GM12878 (cell line): ENCODE measurements around the gene ZNF783. TPM values are rescaled to one million over a fixed set of nuclear protein-coding genes. Genes with fewer than 3 reads are reported as not detected.

ENCODE experiments used
- ATAC-seq: fragments of 200-7000 bp; cut with Tn5 transposase; 3 replicates; pipeline ENCODE4 v1.9.1; 2020; ENCODE audit warnings: mild to moderate bottlenecking, moderate library complexity
- BruUV-seq: library from RNA; stranded (reverse); fragments of 400-500 nt; replicated peaks from 2 replicates; lab custom pipeline; 2021; lab: Mats Ljungman, UMichigan
- CTCF ChIA-PET: fragments of 300-600 bp; sonication (Branson Sonifier 250); formaldehyde crosslinking; extraction: SDS; loops from one replicate; lab custom pipeline; 2021; ENCODE audit warnings: inconsistent platforms; lab: Yijun Ruan, JAX
- POLR2A ChIA-PET: fragments of 350-600 bp; formaldehyde crosslinking; extraction: SDS; loops from one replicate; lab custom pipeline; 2021; ENCODE audit warnings: inconsistent platforms; lab: Charles Lee
- RAD21 ChIA-PET: fragments of 300-600 bp; sonication (Branson Sonifier 250); formaldehyde crosslinking; loops from one replicate; lab custom pipeline; 2023; ENCODE audit warnings: antibody characterized with exemption; ENCODE audit not compliant: unreplicated experiment; lab: Charles Lee
- SMC1A ChIA-PET: fragments of 300-600 bp; sonication (Branson Sonifier 250); formaldehyde crosslinking; loops from one replicate; lab custom pipeline; 2023; ENCODE audit not compliant: unreplicated experiment, uncharacterized antibody; lab: Charles Lee
- DNase-seq: peaks from one replicate; pipeline ENCODE4 v3.0.0-alpha.2; 2011; ENCODE audit warnings: low read depth, low spot score
- FAIRE-seq: peaks from 3 replicates; lab custom pipeline; 2011; peaks lifted over from hg19 to GRCh38; lab: Jason Lieb, UNC
- H2AFZ ChIP-seq: 2 replicates; pipeline ENCODE4 v1.6.0; 2011; ENCODE audit warnings: low read depth, low read length, control low read depth; ENCODE audit not compliant: control insufficient read depth
- H3K27ac ChIP-seq: 2 replicates; pipeline ENCODE4 v1.5.1; 2011; ENCODE audit warnings: control low read depth; ENCODE audit not compliant: control insufficient read depth, insufficient read depth
- H3K27me3 ChIP-seq, 2 experiments: replicated peaks in 1 of 2; 2 replicates each; pipeline versions ENCODE4 v1.6.0 to v1.6.1; 2011; ENCODE audit warnings: low read length in 1 of 2; ENCODE audit not compliant: control insufficient read depth in 2 of 2, insufficient read depth in 2 of 2
- H3K36me3 ChIP-seq, 2 experiments: 2 replicates each; pipeline ENCODE4 v1.5.1; 2011; ENCODE audit warnings: low read length in 1 of 2; ENCODE audit not compliant: control insufficient read depth in 2 of 2, insufficient read depth in 2 of 2
- H3K4me1 ChIP-seq: 2 replicates; pipeline ENCODE4 v1.6.1; 2011; ENCODE audit warnings: mild to moderate bottlenecking, low read length, moderate library complexity, mixed read lengths; ENCODE audit not compliant: control insufficient read depth, insufficient read depth
- H3K4me2 ChIP-seq: 2 replicates; pipeline ENCODE4 v1.6.0; 2011; ENCODE audit warnings: control low read depth; ENCODE audit not compliant: control insufficient read depth, insufficient read depth
- H3K4me3 ChIP-seq: fragments of 200-600 bp; sonication (generic); 2 replicates; pipeline ENCODE4 v1.5.1; 2016
- H3K79me2 ChIP-seq: 2 replicates; pipeline ENCODE4 v1.6.0; 2011; ENCODE audit warnings: low read length; ENCODE audit not compliant: control insufficient read depth, insufficient read depth
- H3K9ac ChIP-seq: 2 replicates; pipeline ENCODE4 v1.8.0; 2011; ENCODE audit warnings: low read length, control low read depth, mixed read lengths; ENCODE audit not compliant: control insufficient read depth, insufficient read depth
- H3K9me3 ChIP-seq: replicated peaks from 3 replicates; pipeline ENCODE4 v1.5.1; 2011; ENCODE audit warnings: mild to moderate bottlenecking, low read length; ENCODE audit not compliant: control insufficient read depth, insufficient read depth
- H4K20me1 ChIP-seq: 2 replicates; pipeline ENCODE4 v1.6.0; 2011; ENCODE audit not compliant: control insufficient read depth, insufficient read depth
- BMI1 ChIP-seq: fragments of 450-650 bp; IDR thresholded peaks from 2 replicates; pipeline ENCODE4 v1.6.1; 2016; ENCODE audit warnings: mild to moderate bottlenecking, moderate library complexity, borderline replicate concordance
- CHD1 ChIP-seq: IDR thresholded peaks from 2 replicates; pipeline ENCODE4 v1.6.1; 2012; ENCODE audit warnings: low read depth, low read length, improper control_type of control experiment
- HCFC1 ChIP-seq: fragments of 150-350 bp; IDR thresholded peaks from 2 replicates; pipeline ENCODE4 v1.6.1; 2014; ENCODE audit warnings: low read length
- IRF5 ChIP-seq: fragments of 450-650 bp; IDR thresholded peaks from 2 replicates; pipeline ENCODE4 v1.6.1; 2017; ENCODE audit warnings: borderline replicate concordance
- NKRF ChIP-seq: fragments of 450-650 bp; conservative IDR thresholded peaks from 2 replicates; pipeline ENCODE4 v1.6.1; 2017; ENCODE audit warnings: mild to moderate bottlenecking, moderate library complexity
- NR2C1 ChIP-seq: fragments of 450-650 bp; IDR thresholded peaks from 2 replicates; pipeline ENCODE4 v1.6.1; 2017; ENCODE audit warnings: antibody characterized with exemption, mild to moderate bottlenecking, moderate library complexity
- ZBED1 ChIP-seq: IDR thresholded peaks from 2 replicates; pipeline ENCODE4 v1.6.1; 2016; ENCODE audit warnings: borderline replicate concordance
- in situ Hi-C: fragments of 300-500 bp; cut with MboI; formaldehyde crosslinking; loops from 9 replicates; pipeline ENCODE4 v1.14.3; 2018; ENCODE audit warnings: mixed read lengths
- intact Hi-C: fragments of 100-400 bp; cut with micrococcal nuclease; formaldehyde crosslinking; loops from one replicate; pipeline ENCODE4 v1.14.2; 2022; ENCODE audit not compliant: unreplicated experiment
- polyA plus RNA-seq, 11 experiments: library from polyadenylated mRNA; depleted of rRNA in 4 of 11; unstranded in 6 of 11; stranded (reverse) in 5 of 11; fragments of >200 nt; fragmentation: Nextera tagmentation in 4 of 11; fragmentation: Illumina TruSeq in 1 of 11; extraction: Ambion mirVana in 4 of 11; extraction: Trizol in 1 of 11; gene quantifications; 1 replicate in 1 of 11; 2 replicates in 10 of 11; pipeline versions ENCODE4 v1.2.1 to v1.2.3, GENCODE V29; 2011 to 2016; ENCODE audit warnings: inconsistent platforms in 2 of 11, missing spikeins in 2 of 11, low read depth in 1 of 11
- total RNA-seq, 4 experiments: library from RNA; depleted of rRNA in 3 of 4; stranded (reverse); fragments of >200 nt in 3 of 4; fragmentation: Illumina TruSeq in 1 of 4; extraction: Trizol in 1 of 4; gene quantifications; 2 replicates each; pipeline versions ENCODE4 v1.2.1 to v1.2.3, GENCODE V29; 2013 to 2021

Gene ZNF783
- total and polyA plus RNA-seq, 10 of the 15 experiments (the other 5 are each of a cell fraction or from before 2014, with no cell fraction given): 2.0 to 14.4 (median 6.4) TPM

GRCh38 chr7:149316606-149317005, 54.6 kb downstream of the ZNF783 start:
- Histone ChIP-seq H4K20me1 (no peaks in the 10 kb centered on the region), H3K4me2 (no peak overlapping the region), H2AFZ (no peak overlapping the region), H3K79me2 (no peaks in the 10 kb centered on the region), H3K4me1 (no peaks in the 10 kb centered on the region), H3K9me3 (no peaks in the 10 kb centered on the region; the same call in 2 of the 3 replicates), H3K36me3 (no peaks in the 10 kb centered on the region), H3K9ac (no peak overlapping the region), H3K4me3 (no peak overlapping the region), H3K27ac (no peak overlapping the region), H3K27me3 (no peaks in the 10 kb centered on the region)
- in situ Hi-C loops (no loop called here), intact Hi-C loops (no loop called here)
- ATAC-seq (no peak), FAIRE-seq (no peak), DNase-seq (no peak)
- ChIA-PET POLR2A (no interaction called here), RAD21 (no interaction called here), SMC1A (no interaction called here), CTCF (no interaction called here)
- no TSS peak for BruUV-seq
- no peak for TF ChIP-seq HCFC1
- no peak for TF ChIP-seq NR2C1
- TF ChIP-seq ZBED1: no peak
- TF ChIP-seq CHD1: no peak
- TF ChIP-seq BMI1: no peak
- TF ChIP-seq NKRF: no peak
- no peak for TF ChIP-seq IRF5
